HG02678 (cell line): Measurements from ENCODE around the gene SUN2.

Experiments
- ATAC-seq: cut with Tn5 transposase; IDR thresholded peaks from one replicate; pipeline ENCODE4 v1.9.1; 2021; ENCODE audit warnings: mild to moderate bottlenecking, moderate library complexity; ENCODE audit not compliant: unreplicated experiment

SUN2 gene

DNA sequence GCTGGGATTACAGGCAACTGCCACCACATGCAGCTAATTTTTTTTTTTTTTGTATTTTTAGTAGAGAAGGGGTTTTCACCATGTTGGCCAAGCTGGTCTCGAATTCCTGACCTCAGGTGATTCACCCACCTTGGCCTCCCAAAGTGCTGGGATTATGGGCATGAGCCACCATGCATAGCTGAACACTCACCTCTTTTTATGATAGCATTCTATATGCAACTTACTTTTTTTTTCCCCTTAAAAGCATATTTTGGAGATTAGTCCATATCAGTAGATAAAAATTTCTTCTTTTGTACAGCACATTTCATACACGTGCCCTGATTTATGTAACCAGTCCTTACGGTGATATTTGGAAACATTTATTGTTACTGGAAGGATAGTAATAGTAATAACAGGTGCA lies 35.4 kb downstream of the SUN2 start:
- no peak for ATAC-seq

GRCh38 chr22:38719196-38719595 lies 36.6 kb downstream of the SUN2 start:
- no peak for ATAC-seq

- ATAC-seq: no peak
Observed at GRCh38 chr22:38718414-38718813, 37.4 kb downstream of the SUN2 start.

DNA sequence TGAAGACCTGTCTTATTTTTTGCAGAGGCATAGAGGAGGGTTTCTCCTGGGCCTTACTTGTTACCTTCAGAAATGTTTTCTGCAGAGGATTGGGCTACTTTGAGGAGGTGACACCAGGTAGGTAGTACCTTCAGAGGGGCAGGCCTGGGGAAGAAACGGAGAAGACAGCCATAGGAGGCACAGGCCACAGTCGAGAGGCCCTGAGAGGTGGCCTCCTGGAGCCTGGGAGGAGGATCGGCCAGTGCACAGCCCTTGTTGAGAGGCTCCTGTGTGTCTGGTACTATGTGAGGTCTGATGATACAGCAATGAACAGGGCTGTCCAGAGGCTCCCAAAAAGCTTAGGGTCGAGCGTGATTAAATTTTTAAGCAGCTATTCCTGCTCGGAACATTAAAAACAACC lies 38.6 kb downstream of the SUN2 start:
- ATAC-seq: no peak

- no peak for ATAC-seq
Observed at GRCh38 chr22:38716826-38717225, 39.0 kb downstream of the SUN2 start.

- no peak for ATAC-seq
Observed at GRCh38 chr22:38716271-38716670, 39.5 kb downstream of the SUN2 start.

DNA sequence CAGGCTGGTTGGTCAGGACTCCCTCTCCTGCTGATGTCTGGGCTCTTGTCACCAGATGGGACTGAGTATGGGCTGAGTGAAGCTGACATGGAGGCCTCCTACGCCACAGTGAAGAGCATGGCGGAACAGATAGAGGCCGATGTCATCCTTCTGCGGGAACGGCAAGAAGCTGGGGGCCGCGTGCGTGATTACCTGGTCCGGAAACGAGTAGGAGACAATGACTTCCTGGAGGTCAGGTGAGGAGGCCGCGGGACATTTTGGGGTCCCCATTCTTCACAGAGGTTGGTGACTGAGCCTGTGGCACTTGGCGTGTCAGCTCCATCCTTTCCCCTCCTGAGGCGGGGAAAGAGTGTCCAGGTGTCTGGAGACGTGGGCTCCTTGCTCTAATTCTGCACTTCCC lies 39.9 kb downstream of the SUN2 start:
- no peak for ATAC-seq

DNA sequence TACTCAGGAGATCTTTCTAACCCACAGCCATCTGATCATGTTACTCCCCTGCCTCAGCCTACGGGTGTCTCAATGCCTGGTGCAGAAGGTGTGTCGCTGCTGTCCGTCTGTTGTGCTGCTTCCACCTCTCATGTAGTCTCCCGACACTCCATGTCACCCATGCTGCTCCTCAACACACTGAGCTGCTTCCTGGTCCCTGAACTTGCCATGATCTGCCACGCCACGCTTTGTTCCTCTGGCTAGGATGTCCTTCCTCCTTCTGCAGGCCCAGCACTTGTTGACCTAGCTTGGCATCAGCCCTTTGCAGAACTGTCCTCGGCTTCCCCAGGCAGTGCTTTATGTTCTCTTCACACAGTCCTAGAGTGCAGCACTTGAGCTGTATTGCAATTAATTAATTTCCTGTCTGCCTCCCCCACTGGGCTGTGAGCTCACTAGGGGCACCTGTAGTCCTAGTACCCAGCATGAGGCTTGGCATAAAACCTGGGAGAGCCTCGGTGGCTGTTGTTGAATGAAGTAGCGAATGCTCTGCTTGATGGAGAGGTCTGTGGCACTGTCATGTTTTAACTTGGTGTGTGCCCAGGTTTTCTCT lies 40.5 kb downstream of the SUN2 start:
- ATAC-seq: no peak

DNA sequence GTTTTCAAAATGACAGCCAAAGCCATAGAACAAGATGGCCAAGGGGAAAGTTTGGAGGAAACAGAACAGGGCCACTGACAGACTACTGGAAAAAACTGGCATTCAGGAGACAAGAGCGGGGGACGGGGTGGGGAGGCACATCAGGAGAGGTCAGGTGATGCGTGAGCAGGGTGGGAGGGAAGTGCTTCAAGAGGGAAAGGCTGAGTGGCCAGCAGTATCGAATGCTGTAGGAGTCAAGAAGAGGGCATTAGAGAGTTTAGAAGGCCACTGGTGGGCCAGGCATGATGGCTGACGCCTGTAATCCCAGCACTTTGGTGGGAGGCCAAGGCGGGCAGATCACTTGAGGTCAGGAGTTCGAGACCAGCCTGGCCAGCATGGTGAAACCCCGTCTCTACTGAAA lies 41.9 kb downstream of the SUN2 start:
- no peak for ATAC-seq

DNA sequence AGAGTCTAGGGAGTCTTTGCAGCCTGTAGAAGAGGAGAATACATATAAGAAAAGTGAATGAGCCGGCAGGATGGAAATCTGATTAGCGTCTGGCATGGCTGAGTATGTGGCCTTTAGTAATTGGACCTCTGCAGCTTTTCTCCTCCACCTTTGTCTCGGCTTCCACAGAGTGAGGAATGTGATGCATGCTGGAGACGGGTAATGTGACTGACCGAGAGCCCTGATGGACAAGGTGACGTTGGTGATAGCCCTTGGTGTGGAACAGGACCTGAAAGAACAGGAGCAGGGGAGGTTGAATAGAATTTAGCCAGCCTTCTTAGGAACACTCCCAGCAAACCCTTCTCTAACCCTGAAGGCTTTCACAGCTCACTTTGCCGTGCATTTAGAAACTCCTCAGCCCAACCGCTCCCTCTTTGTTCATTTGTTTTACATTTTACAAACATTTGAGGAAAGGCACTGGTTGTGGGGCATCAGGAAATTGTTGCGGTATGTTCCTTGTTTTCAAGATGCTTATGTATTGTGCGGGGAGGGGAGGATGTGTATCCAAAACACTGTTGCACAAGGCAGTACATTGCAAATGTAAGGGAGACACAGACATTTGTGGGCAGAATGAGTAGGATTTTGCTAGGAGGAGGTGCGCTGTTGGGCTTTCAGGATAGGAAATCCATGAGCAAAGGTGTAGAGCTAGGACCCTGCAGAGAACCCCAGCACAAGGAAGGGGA lies 43.2 kb downstream of the SUN2 start:
- ATAC-seq: no peak

GRCh38 chr22:38710866-38711265 lies 44.9 kb downstream of the SUN2 start:
- no peak for ATAC-seq

- ATAC-seq: no peak
Observed at GRCh38 chr22:38710351-38710750, 45.4 kb downstream of the SUN2 start.

DNA sequence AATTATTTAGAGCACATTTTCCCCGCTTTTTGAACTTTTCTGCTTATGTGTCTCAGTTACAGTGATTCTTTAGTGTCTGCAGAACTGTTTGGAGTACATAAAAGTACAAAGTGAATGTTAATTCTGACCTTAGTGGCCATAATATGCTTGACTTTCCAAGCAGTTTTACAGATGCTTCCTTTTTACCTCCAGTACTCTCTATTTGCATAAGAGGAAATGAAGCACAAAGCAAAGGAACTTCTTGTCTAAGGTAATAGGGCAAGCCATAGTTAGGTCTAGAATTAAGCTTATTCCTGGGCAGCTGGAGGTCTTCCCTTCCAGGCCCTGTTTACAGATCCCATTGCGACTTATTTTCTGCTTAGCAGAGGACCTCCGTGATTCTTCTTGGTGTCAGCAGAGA lies 46.5 kb downstream of the SUN2 start:
- ATAC-seq: no peak

GRCh38 chr22:38707984-38708383 lies 47.8 kb downstream of the SUN2 start:
- ATAC-seq: no peak

GRCh38 chr22:38707346-38707745 lies 48.5 kb downstream of the SUN2 start:
- ATAC-seq: no peak

DNA sequence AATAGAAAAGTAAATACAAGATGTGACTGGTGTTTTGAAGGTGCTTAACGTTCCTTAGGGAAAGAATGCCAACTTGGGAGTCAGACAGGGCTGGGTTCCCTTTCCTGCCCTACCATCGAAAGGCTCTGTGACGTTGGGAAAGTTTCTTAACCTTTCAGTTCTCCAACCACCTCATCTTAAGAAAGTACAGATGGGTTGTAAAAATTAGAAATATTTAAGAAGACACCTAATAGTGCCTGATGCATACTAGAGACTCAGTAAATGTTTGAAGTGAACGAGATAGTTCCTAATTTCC lies 49.0 kb downstream of the SUN2 start:
- no peak for ATAC-seq

DNA sequence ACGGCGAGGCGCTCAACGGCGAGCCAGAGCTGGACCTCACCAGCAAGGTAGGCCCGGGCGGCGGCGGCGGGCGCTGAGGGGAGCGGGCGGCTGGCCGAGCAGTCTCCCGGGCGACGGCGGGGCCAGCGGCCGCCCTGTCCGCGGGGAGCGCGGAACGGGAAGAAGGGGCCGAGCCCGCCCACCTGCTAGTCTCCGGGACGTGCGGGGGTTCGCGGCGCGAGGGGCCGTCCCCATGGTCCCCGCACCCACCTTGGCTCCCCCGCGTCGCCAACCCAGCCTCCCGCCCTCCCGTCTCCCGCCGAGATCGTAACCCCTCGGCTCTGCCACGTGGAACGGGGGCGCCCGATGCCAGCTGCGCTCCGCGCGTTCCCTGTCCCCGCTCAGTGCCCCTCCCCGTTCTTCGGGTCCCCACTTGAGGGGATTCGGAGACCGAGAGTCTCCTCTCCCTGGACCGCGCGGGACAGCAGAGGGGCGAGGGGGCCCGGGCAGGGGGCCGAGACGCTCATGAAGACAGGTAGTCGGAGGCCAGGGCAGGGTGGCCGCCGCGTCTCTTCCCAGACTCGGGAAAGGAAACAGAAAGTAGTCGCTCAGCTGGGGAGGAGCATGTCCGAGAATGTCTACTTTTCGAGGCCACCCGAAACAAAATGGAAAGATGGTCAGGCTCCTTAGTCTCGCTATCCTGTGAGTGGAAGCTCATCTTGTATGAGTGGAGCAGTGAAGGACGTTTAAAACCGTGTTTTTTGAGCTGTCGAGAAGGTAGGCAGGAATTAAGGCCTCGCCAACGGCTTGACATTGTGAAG lies 49.5 kb downstream of the SUN2 start:
- no peak for ATAC-seq

DNA sequence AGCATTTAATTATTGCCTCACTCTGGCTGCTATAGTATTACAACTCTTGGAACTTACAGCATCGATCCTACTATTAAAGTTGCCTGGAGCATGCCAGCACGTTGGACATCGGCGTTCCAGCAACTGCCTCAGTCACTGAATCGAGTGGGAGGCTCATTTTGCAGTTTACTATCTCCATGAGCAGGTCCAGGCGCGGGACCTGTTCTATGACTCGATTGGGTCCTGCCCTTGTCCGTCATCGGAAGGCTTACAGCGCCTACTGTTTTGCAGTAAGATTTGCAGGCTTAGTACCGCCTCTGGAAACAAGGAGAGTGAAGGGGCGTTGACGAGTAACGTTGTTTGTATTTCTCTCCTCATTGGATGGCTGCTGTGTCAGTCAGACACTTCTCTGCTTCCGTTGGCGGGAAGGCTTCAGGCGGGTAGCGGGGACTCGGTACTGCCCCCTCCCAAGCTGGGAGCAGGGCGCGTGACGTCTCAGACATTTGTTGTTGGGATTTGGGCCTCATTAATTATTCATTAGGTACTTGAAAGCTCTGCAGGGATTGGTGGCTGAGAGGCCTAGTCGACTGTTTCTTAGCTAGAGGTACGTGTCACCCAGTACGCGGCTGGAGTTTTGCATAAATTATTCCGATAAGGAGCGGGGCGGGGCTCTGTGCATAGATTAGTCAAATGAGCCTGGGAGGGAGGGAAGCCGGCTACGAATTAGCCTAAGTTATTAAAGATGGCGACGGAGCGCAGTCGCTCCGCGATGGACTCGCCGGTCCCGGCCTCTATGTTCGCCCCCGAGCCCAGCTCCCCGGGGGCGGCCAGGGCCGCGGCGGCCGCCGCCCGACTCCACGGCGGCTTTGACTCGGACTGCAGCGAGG lies 50.3 kb downstream of the SUN2 start, which contains the start of gene GTPBP1:
Gene GTPBP1 (plus strand): TSS at position 710 of the 866 bp plus-strand sequence. CDS start 12 bp downstream, at position 722.
- ATAC-seq: peak; percentile 70

- no peak for ATAC-seq
Observed at GRCh38 chr22:38704654-38705234, 51.1 kb downstream of the SUN2 start.

- ATAC-seq: peak; percentile 41
Observed at GRCh38 chr22:38700789-38701628, 54.8 kb downstream of the SUN2 start, which contains the start of gene JOSD1. TSS of gene JOSD1 (minus strand) at chr22:38700943. CDS start at chr22:38699987, 956 bp downstream.
